ENCODE measurements around the gene C11orf65.
A peak's percentile ranks its signal among the peaks of the same experiment; 100 is the strongest.

Gene C11orf65

GRCh38 chr11:108351468-108351867 is 115.9 kb downstream of the C11orf65 start:
- TF ChIP-seq TAF1 (IDR thresholded peaks at IDR 0.05; ENCODE audit: borderline replicate concordance, low read depth, low read length), result no peak
- no peak for TF ChIP-seq POLR2A (IDR thresholded peaks at IDR 0.05; ENCODE audit: low read depth, low read length)
- no peak for TF ChIP-seq POLR2AphosphoS5 (IDR thresholded peaks at IDR 0.05; ENCODE audit: low read depth, low read length)
- DNase-seq (ENCODE audit: insufficient read length) (no peak), FAIRE-seq (no peak)

- FAIRE-seq (no peak), DNase-seq (ENCODE audit: insufficient read length) (no peak)
- TF ChIP-seq TAF1 (IDR thresholded peaks at IDR 0.05; ENCODE audit: borderline replicate concordance, low read depth, low read length), result no peak
These were observed 120.9 kb downstream of the C11orf65 start for GRCh38 chr11:108346451-108346850.

GRCh38 chr11:108345767-108346166 is 121.6 kb downstream of the C11orf65 start:
- no peak for FAIRE-seq
- TF ChIP-seq TAF1 (IDR thresholded peaks at IDR 0.05; ENCODE audit: borderline replicate concordance, low read depth, low read length), result no peak
- no peak for TF ChIP-seq POLR2A (IDR thresholded peaks at IDR 0.05; ENCODE audit: low read depth, low read length)
- no peak for TF ChIP-seq POLR2AphosphoS5 (IDR thresholded peaks at IDR 0.05; ENCODE audit: low read depth, low read length)
- no peak for DNase-seq (ENCODE audit: insufficient read length)

GRCh38 chr11:108343714-108344113 is 123.6 kb downstream of the C11orf65 start:
- FAIRE-seq (peak; percentile 38), DNase-seq (ENCODE audit: insufficient read length) (no peak)
- TF ChIP-seq POLR2A (IDR thresholded peaks at IDR 0.05; ENCODE audit: low read depth, low read length), result no peak
- no peak for TF ChIP-seq POLR2AphosphoS5 (IDR thresholded peaks at IDR 0.05; ENCODE audit: low read depth, low read length)
- TF ChIP-seq TAF1 (IDR thresholded peaks at IDR 0.05; ENCODE audit: borderline replicate concordance, low read depth, low read length), result no peak

GRCh38 chr11:108341654-108342053 is 125.7 kb downstream of the C11orf65 start:
- TF ChIP-seq TAF1 (IDR thresholded peaks at IDR 0.05; ENCODE audit: borderline replicate concordance, low read depth, low read length) (no peak), POLR2A (IDR thresholded peaks at IDR 0.05; ENCODE audit: low read depth, low read length) (no peak), POLR2AphosphoS5 (IDR thresholded peaks at IDR 0.05; ENCODE audit: low read depth, low read length) (no peak)
- DNase-seq (ENCODE audit: insufficient read length) (no peak), FAIRE-seq (no peak)

- no peak for FAIRE-seq
- no peak for DNase-seq (ENCODE audit: insufficient read length)
- TF ChIP-seq POLR2AphosphoS5 (IDR thresholded peaks at IDR 0.05; ENCODE audit: low read depth, low read length) (no peak), POLR2A (IDR thresholded peaks at IDR 0.05; ENCODE audit: low read depth, low read length) (no peak), TAF1 (IDR thresholded peaks at IDR 0.05; ENCODE audit: borderline replicate concordance, low read depth, low read length) (no peak)
These were observed 126.4 kb downstream of the C11orf65 start for GRCh38 chr11:108340973-108341372.

GRCh38 chr11:108338750-108339149 is 128.6 kb downstream of the C11orf65 start:
- DNase-seq (ENCODE audit: insufficient read length) (no peak), FAIRE-seq (no peak)
- no peak for TF ChIP-seq TAF1 (IDR thresholded peaks at IDR 0.05; ENCODE audit: borderline replicate concordance, low read depth, low read length)
- no peak for TF ChIP-seq POLR2A (IDR thresholded peaks at IDR 0.05; ENCODE audit: low read depth, low read length)
- TF ChIP-seq POLR2AphosphoS5 (IDR thresholded peaks at IDR 0.05; ENCODE audit: low read depth, low read length), result no peak

GRCh38 chr11:108333403-108333899 is 133.9 kb downstream of the C11orf65 start:
- TF ChIP-seq POLR2A (IDR thresholded peaks at IDR 0.05; ENCODE audit: low read depth, low read length) (no peak), POLR2AphosphoS5 (IDR thresholded peaks at IDR 0.05; ENCODE audit: low read depth, low read length) (no peak), TAF1 (IDR thresholded peaks at IDR 0.05; ENCODE audit: borderline replicate concordance, low read depth, low read length) (no peak)
- FAIRE-seq (peak; percentile 21), DNase-seq (ENCODE audit: insufficient read length) (no peak)

All from GM12892 (cell line).